PC-9 (cell line): ENCODE measurements around the gene NRG2. TPM values are rescaled to one million over a fixed set of nuclear protein-coding genes. Genes with fewer than 3 reads are reported as not detected.

Experiments used
- BruUV-seq: library from RNA; stranded (reverse); fragments of 400-500 nt; replicated peaks from 2 replicates; lab custom pipeline; 2021; lab: Mats Ljungman, UMichigan
- CTCF ChIA-PET: fragments of 300-600 bp; sonication (Branson Sonifier 250); formaldehyde crosslinking; loops from one replicate; lab custom pipeline; 2022; ENCODE audit warnings: antibody characterized with exemption; lab: Charles Lee
- POLR2A ChIA-PET: fragments of 300-600 bp; sonication (Branson Sonifier 250); formaldehyde crosslinking; loops from one replicate; lab custom pipeline; 2022; ENCODE audit warnings: antibody characterized with exemption; ENCODE audit not compliant: unreplicated experiment; lab: Charles Lee
- DNase-seq, 2 experiments: peaks; one replicate each; pipeline versions ENCODE4 v3.0.0 to v3.0.0-alpha.2; 2015 to 2022; ENCODE audit warnings: mixed read lengths in 1 of 2
- H2AFZ ChIP-seq: fragments of 200-600 bp; sonication (generic); 2 replicates; pipeline ENCODE4 v1.8.1; 2017; ENCODE audit warnings: antibody characterized with exemption
- H3F3A ChIP-seq: fragments of 200-600 bp; sonication (generic); 2 replicates; pipeline ENCODE4 v1.8.1; 2017; ENCODE audit warnings: antibody characterized with exemption, mild to moderate bottlenecking, low read depth; ENCODE audit not compliant: insufficient read depth
- H3K27ac ChIP-seq: fragments of 200-600 bp; sonication (generic); 2 replicates; pipeline ENCODE4 v1.6.1; 2016; ENCODE audit warnings: mixed run types
- H3K27me3 ChIP-seq: fragments of 200-600 bp; sonication (generic); 2 replicates; pipeline ENCODE4 v1.6.1; 2016; ENCODE audit warnings: low read depth, mixed run types; ENCODE audit not compliant: insufficient read depth
- H3K36me3 ChIP-seq: fragments of 200-600 bp; sonication (generic); 2 replicates; pipeline ENCODE4 v1.6.1; 2016; ENCODE audit warnings: low read depth, mixed run types
- H3K4me1 ChIP-seq: fragments of 200-600 bp; sonication (generic); replicated peaks from 2 replicates; pipeline ENCODE4 v1.6.1; 2016; ENCODE audit warnings: mixed run types; ENCODE audit not compliant: insufficient read depth
- H3K4me2 ChIP-seq: fragments of 200-600 bp; sonication (generic); 2 replicates; pipeline ENCODE4 v1.6.1; 2017; ENCODE audit warnings: mixed run types
- H3K4me3 ChIP-seq: fragments of 200-600 bp; sonication (generic); 2 replicates; pipeline ENCODE4 v1.6.1; 2016; ENCODE audit warnings: mixed run types
- H3K79me2 ChIP-seq: fragments of 200-600 bp; sonication (generic); 2 replicates; pipeline ENCODE4 v1.6.1; 2017; ENCODE audit warnings: low read depth, mixed run types
- H3K9me2 ChIP-seq: fragments of 200-600 bp; sonication (generic); 2 replicates; pipeline ENCODE4 v1.8.1; 2017; ENCODE audit warnings: mild to moderate bottlenecking; ENCODE audit not compliant: insufficient read depth
- H3K9me3 ChIP-seq: fragments of 200-600 bp; sonication (generic); 2 replicates; pipeline ENCODE4 v1.8.1; 2016; ENCODE audit warnings: low read depth; ENCODE audit not compliant: insufficient read depth
- H4K20me1 ChIP-seq: fragments of 200-600 bp; sonication (generic); 2 replicates; pipeline ENCODE4 v1.8.1; 2017; ENCODE audit not compliant: insufficient read depth
- CTCF ChIP-seq: fragments of 200-600 bp; sonication (generic); conservative IDR thresholded peaks from 2 replicates; pipeline ENCODE4 v1.6.1; 2017; ENCODE audit warnings: mixed run types, antibody characterized with exemption, mild to moderate bottlenecking, moderate library complexity
- EZH2 ChIP-seq: fragments of 200-600 bp; sonication (generic); IDR thresholded peaks from 2 replicates; pipeline ENCODE4 v1.8.0; 2017; ENCODE audit warnings: antibody characterized with exemption, low read depth
- intact Hi-C: fragments of 100-400 bp; cut with micrococcal nuclease; formaldehyde crosslinking; loops from one replicate; pipeline ENCODE4 v1.10.0; 2022; ENCODE audit not compliant: unreplicated experiment
- total RNA-seq: library from RNA; stranded (reverse); gene quantifications from 2 replicates; pipeline ENCODE4 v1.2.3, GENCODE V29; 2021

Gene NRG2
- total RNA-seq, 1 experiment from 2014 or later = not detected

GRCh38 chr5:139833525-139833924 lies 209.6 kb downstream of the NRG2 start:
- Histone ChIP-seq H3F3A (no peaks in the 10 kb centered on the region), H3K4me2 (no peak overlapping the region), H3K27ac (no peak overlapping the region), H3K36me3 (no peaks in the 10 kb centered on the region), H4K20me1 (no peaks in the 10 kb centered on the region), H2AFZ (no peak overlapping the region), H3K79me2 (no peaks in the 10 kb centered on the region), H3K9me2 (peaks cover 6% of the 10 kb centered on the region; the same call in 1 of the 2 replicates), H3K9me3 (no peaks in the 10 kb centered on the region), H3K27me3 (peaks cover 58% of the 10 kb centered on the region), H3K4me3 (no peak overlapping the region), H3K4me1 (no peaks in the 10 kb centered on the region)
- intact Hi-C loops = no loop called here
- no TSS peak for BruUV-seq
- no peak for TF ChIP-seq EZH2
- TF ChIP-seq CTCF = no peak
- no peak for DNase-seq
- ChIA-PET CTCF (no interaction called here), POLR2A (no interaction called here)

GRCh38 chr5:139831624-139832023 lies 211.5 kb downstream of the NRG2 start:
- Histone ChIP-seq H3K27ac (no peak overlapping the region), H3K4me2 (no peak overlapping the region), H3K36me3 (no peaks in the 10 kb centered on the region), H3K4me3 (no peak overlapping the region), H3K79me2 (no peaks in the 10 kb centered on the region), H3F3A (no peaks in the 10 kb centered on the region), H3K4me1 (no peaks in the 10 kb centered on the region), H3K9me3 (no peaks in the 10 kb centered on the region), H3K9me2 (peaks cover 6% of the 10 kb centered on the region; the same call in 1 of the 2 replicates), H2AFZ (no peak overlapping the region), H3K27me3 (peaks cover 73% of the 10 kb centered on the region), H4K20me1 (no peaks in the 10 kb centered on the region)
- BruUV-seq = no TSS peak
- DNase-seq = no peak
- intact Hi-C loops = no loop called here
- ChIA-PET POLR2A (no interaction called here), CTCF (no interaction called here)
- TF ChIP-seq EZH2 (no peak), CTCF (no peak)

DNA sequence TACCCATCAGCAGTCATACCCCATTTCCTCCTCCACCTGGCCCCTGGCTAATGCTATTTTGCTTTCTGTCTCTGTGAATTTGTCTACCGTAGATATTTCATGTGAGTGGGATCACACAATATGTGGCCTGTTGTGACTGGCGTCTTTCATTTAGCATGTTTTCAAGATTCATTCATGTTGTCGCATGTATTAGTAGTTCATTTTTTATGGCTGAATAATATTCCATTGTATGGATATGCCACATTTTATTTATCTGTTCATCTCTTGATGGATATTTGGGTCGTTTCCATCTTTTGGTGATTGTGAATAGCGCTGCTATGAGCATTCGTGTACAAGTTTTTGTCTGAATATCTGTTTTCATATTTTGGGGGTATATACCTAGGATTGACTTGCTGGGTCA lies 213.6 kb downstream of the NRG2 start:
- BruUV-seq = no TSS peak
- POLR2A ChIA-PET = no interaction called here

More for the DNA sequence above, 213.6 kb downstream of the NRG2 start:
- Histone ChIP-seq H2AFZ (no peak overlapping the region), H3K27ac (no peak overlapping the region), H3K9me3 (no peaks in the 10 kb centered on the region), H4K20me1 (no peaks in the 10 kb centered on the region), H3K36me3 (no peaks in the 10 kb centered on the region), H3K4me1 (no peaks in the 10 kb centered on the region), H3K4me3 (no peak overlapping the region), H3K9me2 (peaks cover 6% of the 10 kb centered on the region; the same call in 1 of the 2 replicates), H3K27me3 (peaks cover 91% of the 10 kb centered on the region), H3F3A (no peaks in the 10 kb centered on the region), H3K4me2 (no peak overlapping the region), H3K79me2 (no peaks in the 10 kb centered on the region)
- TF ChIP-seq EZH2 (no peak), CTCF (no peak)
- DNase-seq = no peak
- intact Hi-C loops = no loop called here
- CTCF ChIA-PET = no interaction called here
